Measurements from ENCODE around the gene NDST1.

DNA sequence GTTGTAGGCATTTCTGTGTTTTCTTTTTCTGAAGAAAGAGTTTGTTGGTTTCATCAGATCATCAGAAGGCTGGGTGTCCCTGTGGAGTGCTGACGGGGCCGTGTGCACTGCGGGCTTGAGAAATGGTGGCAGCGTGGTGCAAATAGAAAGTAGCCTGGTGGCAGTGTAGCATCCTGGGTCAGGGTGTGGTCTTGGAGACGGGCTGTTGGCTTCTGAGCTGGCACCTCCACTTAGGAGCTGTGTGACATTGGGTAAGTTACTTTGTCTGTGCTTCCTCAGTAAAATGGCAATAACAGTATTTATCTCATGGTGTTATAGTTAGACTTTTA lies 10.0 kb upstream of the NDST1 start:
- TF ChIP-seq, protein P1, sequence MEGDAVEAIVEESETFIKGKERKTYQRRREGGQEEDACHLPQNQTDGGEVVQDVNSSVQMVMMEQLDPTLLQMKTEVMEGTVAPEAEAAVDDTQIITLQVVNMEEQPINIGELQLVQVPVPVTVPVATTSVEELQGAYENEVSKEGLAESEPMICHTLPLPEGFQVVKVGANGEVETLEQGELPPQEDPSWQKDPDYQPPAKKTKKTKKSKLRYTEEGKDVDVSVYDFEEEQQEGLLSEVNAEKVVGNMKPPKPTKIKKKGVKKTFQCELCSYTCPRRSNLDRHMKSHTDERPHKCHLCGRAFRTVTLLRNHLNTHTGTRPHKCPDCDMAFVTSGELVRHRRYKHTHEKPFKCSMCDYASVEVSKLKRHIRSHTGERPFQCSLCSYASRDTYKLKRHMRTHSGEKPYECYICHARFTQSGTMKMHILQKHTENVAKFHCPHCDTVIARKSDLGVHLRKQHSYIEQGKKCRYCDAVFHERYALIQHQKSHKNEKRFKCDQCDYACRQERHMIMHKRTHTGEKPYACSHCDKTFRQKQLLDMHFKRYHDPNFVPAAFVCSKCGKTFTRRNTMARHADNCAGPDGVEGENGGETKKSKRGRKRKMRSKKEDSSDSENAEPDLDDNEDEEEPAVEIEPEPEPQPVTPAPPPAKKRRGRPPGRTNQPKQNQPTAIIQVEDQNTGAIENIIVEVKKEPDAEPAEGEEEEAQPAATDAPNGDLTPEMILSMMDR (IDR thresholded peaks at IDR 0.05; ENCODE audit: insufficient read depth, low read length, poor library complexity, severe bottlenecking), result no peak
- TF ChIP-seq EZH2phosphoT487 (conservative IDR thresholded peaks at IDR 0.05; ENCODE audit: low read length), result no peak
